IPS-NIHi7 (cell line): Measurements from ENCODE around the gene METTL1.
"Not testable (repeated sequence)": the region's sequence is repeated elsewhere in the genome, so short reads cannot be mapped to it uniquely, and the experiment has no call there.

Experiments used
- DNase-seq: peaks from one replicate; pipeline ENCODE4 v3.0.0; 2012; ENCODE audit warnings: mixed read lengths; ENCODE audit errors: extremely low spot score

Gene METTL1

DNA sequence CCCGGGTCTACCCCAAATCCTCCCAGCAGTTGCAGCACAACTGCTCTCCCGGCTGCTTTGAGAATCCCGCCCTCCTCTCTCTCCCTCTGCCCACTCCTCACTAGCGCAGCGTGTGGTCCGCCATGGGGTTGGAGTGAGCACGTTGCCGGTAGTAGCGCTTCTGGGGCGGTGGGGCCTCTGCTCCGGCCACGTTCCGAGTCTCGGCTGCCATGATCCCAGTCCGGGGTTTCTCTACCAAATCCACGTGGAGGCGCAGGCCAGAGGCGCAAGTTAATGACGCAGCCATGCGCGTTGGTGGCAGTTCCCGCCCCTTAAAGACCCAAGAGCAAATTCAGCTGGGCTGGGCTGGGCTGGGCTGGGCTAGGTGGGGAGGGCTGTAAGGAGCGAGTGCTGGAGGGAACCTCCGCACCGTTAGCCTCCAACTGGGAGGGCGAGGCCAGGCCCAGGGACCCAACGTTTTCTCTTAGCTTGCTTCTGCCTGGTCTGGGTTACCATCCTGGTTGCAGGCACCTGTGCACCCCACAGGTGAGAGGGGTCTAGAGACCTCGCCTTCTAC, at the start of gene METTL1:
Gene METTL1, minus strand, starts transcription at position 233 of the 556 bp plus-strand sequence. Its CDS starts 22 bp downstream, at position 211.
- peak; percentile 94 for DNase-seq

DNA sequence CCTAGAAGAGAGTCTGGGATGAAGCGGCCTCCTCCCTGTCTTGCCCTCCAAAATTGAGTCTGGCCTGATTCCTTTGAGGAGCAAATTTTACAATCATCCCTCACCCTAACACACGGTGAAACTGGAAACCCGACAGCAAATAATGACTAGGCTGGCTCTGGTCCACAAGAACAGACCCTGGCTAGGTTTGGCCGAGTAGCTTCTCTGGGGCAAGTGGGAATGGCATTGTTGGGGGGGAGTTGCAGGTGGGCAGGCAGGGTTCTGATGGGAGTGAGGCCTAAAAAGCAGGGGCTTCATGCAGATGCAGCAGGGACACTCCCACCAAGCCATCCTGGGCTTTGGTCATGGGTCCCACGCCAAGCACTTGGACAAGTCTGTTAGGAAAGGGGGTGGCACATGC, 49.1 kb upstream of the METTL1 start:
- not testable (repeated sequence) for DNase-seq

DNA sequence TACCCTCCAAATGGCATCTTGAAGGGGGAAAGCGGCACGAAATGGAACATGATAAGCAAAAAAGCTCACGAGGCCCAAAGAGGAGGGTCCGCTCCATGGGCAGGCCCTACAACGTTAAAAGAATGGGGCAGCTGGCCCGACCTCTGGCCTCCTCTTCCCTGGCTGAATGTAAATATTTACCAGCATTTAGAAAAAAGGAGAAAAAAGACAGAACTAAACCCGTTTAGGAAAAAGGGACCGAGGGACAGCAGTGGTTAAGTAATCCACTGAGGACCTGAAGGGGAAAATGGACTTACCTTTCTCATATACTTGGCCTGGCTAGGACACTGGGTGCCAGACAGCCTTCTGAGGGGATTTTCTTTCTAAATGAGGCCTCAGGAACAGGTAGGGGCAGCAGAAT, 48.2 kb upstream of the METTL1 start:
- DNase-seq: not testable (repeated sequence)

DNA sequence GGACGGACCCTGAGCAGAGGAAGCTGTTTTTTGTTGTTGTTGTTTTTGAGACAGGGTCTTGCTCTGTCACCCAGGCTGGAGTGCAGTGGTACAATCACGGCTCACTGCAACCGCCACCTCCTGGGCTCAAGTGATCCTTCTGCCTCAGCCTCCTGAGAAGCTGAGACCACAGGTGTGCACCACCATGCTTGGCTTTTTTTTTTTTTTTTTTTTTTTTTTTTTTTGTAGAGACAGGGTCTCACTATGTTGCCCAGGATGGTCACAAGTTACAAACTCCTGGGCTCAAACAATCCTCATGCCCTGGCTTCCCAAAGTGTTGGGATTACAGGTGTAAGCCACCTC, 46.1 kb upstream of the METTL1 start:
- not testable (repeated sequence) for DNase-seq

DNA sequence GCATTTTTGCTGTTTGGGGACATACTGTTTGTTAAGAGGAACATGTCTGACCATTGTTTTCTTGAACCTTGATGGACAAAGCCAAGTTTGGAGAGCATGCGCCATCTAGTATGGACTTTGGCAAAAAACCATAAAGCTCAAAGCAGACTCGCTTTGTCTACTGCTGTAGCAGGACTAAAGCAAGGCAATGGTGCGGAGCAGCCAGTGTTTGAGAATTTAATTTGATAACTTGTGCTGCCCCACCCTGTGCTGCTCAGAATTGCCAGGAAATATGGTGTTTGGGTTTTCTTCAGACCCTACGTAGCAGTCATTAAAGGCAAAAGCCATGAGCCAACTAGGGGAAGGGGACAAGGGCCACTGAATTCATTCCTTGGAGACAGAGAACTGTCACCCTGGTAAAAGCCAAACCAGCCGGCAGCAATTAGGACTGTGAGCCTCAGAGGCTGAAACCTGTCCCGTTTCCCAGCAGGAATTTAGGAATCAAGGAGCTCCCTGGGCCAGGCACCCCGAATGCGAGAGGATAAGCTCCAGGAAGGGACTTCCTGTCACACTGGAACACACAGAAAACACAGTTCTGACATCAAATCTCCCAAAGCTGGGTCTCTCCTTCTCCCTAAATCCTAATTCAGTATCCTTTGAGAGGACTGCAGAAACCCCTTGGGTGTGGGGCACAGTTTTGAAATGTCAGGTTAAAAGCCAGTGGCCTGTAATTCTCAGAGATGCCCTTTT, 45.5 kb upstream of the METTL1 start:
- no peak for DNase-seq

DNA sequence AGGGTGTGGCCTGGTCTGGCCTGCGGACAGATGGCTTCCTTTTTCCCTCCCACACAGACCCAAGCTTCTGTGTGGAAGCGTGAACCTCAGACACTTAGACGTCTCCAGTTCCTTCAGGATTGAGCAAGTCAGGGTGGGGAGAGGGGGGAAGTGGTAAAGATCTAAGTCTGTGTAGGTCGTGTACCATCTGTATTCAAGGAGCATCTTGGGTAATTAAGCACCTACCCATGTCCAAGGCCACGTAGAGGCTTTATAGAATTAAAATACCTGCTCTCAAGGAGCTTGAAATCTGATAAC, 44.9 kb upstream of the METTL1 start:
- DNase-seq: no peak

DNA sequence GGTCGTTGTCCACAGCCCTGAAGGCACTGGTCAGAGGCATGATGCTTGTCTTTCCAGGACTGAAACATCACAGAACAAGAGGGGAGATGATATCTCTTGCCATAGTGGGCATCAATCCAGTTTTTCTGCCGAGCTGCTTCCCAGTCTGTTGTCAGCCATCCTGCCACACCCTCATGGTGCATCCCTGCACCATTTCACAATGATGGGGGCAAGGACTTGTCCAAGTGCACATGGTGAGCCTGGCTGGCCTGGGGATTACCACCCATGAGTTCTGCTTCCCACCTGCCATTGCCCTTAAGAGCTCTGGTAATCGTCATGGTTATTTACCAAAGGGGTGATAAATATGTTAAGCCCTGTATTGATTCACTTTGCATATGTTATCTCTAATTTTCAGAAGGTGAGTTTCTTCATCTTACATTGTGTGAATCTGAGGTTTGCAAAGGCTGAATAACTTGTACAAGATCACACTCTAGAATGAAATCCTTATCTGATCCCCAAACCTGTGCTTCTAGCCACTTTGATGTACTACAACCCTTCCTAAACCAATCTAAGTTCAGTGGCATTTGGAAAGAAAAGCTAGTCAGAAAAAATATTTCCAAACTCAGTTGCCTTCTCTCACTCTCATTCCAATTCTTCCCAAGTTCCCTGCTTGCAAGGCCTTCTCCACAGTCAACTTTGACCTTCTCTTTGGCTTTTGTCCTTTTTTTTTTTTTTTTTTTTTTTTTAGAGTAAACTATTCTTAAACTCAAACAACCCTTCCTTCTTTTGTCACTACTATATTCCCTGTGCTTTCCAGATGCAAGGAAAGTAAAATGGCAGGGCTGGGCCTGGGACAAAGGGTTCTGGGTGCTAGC, 44.3 kb upstream of the METTL1 start:
- no peak for DNase-seq

DNA sequence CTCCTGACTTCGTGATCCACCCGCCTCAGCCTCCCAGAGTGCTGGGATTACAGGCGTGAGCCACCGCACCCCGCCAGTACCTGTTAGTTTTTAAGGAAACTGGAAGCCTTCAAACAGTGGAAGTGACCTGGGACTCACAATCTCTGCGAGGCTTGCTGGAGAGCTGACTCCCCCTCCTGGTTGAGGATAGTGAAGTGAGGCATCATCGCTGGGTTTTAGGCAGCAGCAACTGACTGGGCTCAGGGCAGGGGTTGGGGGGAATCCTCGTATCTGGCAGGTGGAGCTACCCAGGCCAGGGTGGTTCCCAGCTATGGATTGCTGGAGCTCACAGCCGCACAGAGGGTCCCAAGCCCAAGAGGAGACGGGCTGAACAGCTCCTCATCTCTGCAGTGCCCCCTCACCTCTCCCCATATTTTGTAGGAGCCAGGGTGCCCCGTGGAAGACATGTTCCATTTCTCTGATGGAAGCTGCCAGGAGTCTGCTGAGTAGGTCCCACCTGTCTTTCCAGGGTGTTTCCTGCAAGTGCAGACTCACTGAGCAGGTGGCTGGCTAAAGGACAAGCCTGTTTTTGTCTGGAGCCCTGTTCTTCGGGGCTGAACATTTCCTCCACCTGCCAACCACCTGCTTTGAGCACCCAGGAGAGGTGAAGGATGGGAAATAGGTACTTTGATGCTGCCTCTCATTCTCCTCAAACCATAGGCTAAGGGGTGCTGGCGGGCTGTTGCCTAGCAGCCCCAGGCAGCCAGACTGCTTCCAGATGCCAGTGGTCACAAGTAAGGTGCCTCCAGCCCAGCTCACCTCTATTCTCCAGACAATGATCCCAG, 43.5 kb upstream of the METTL1 start:
- peak; percentile 77 for DNase-seq

DNA sequence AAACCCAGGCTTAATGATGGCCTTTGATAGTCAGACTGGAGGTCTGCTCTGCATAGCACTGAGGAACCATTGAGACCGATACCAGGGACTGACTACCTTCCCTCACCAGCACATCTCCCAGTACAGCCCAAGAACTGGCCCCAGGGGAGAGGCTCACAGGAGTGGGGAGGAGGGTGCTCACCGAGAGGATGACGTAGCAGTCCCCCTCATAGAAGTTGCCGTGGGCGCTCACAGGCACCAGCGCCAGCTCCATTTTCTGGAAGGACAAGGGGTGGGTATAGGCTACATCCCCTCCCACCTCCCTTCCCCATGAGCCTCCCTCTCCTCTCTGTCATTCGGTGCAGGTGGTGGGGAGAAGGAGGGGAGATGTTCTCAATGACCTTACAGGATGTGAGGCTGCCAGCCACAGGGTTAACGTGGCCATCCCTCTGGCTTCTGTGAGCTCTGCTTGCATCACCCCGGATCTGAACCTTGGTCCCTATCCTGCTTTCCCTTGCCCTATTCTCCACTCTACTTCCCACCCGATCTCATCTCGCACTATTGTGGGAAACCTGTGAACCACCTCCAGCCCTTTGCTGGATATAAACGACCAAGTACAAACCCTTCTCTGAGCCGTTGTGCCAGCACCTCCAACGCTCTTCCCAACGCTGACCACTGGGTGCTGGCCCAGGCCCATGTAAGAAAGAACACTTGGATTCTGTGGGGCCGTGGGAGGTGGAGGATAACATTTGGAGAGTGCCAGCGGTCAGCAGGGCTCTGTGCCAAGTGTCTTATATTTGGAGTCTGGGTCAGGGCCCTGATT, 42.3 kb upstream of the METTL1 start:
- no peak for DNase-seq

DNA sequence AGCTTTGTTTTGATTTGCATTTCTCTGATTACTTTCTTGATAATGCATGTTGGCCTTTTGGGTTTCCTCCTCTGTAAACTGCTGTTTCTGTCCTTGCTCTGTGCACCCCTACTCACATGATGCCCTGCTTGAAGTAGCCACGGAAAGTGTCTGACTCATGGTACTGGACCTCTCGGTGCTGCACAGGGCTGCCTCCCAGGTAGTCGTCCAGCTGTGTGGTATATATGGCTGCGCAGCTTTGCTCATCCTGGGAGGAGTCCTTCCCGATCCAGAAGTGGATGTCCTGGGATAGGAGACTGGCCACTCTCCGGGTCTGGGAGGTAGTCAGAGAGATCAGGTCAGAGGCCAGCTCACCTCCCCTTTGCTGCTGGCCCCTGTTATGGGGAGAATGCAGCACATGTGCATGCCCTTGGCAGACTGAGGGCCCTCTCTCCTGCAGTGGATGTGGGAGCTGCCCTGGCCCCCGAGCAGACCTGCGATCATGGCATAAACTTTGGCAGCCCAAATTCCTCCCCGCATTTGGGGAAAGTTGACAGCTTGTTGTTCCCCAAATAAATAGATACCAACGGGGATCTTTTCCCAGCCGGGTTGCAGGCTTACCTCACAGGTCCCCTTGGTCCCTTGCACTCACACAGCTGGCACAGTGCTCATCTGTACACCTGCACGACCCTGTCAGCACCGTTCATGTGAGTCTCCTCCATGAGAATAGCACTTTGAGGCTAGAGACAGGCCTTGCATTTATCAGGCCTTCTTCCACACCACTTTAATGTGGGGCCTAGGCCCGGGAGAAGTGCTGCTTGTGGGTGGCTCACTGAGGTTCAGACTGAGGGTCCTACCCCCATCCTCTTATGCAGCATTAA, 41.4 kb upstream of the METTL1 start:
- no peak for DNase-seq

DNA sequence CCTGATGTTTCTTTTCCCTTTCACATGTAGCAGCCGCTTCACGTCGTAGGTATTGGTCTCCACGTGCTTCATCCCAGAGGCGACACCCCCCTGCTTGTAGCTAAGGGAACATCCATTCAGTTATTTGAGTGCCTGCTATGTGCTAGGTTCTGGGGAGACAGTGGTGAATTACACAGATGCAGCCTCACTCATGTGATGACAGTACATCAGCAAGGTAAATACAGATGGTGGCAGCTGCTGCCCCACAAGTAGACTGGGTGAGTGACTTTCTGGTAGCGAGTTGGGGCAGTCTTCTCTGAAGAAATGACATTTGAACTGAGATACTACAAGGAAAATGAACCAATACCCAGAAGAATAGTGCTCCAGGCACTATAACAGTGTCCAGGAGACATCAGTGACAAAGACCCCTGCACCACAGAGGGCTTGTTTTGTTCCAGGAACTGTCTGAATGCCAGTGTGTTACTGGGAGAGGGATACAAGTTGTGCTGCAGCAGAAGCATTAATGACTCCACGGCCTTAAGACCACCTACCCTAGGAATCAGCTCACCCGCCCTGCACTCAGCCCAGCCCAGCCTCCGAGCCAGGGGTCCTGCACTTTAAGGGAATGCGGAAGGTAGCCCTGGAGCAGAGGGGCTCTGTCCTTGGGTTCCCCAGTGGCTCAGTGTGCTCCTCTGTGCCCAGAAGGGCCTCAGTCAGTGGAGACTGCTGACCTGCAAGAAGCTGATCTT, 39.3 kb upstream of the METTL1 start:
- DNase-seq: no peak

DNA sequence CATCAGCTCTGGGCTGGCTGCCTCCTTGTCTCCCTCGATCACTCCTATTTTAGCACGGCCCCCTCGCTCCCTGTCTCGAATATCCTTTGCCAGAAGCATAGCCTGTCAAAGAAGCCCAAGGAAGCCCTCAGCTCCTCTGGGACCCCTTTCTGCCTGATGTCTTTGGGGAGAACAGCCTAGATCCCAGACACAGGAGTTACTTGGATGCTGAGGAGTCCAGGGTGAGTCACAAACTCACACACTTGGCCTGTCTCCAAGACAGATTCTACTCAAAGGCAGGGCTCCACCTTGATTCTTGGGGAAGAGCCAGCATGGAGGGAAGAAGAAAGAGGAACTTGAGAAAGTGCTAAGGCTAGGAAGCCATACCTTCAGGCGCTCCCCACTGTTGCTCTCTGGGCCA, 38.5 kb upstream of the METTL1 start:
- no peak for DNase-seq

DNA sequence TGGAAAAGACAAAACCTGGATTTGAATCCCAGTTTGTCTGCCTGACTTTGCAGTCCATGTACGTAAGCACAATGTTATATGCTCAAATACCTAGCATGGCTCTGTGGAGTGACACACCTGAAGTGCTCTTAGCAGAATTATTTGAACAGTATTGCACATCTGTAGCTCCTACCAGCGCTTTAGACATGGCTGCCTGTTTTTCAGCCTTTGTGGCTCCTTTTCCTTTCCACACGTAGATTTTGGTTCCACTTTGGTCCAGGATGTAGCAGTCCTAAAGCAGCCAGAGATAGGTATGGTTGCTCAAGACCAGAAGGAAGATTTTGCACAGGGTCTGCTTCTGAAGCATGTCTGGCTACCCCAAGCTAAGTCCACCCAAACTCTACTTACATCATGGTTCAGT, 37.5 kb upstream of the METTL1 start:
- DNase-seq: no peak

DNA sequence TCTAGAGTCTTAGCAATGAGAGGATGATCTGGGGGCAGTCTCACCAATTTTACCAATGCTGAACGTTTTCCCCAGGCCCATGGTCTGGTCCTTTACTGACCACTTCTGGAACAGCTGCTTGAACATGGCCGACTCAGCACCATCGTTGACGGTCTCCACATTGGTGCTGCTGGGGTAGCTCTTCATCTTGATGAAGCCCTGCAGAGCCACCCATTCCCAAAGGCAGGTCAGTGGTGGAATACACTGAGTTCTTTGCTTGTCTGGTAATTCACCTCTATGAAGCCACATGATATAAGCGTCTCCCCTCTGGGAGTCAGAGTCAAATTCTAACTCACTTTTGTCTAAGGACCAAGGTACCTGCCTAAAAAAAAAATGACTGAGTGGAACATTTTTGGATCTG, 36.4 kb upstream of the METTL1 start:
- no peak for DNase-seq

DNA sequence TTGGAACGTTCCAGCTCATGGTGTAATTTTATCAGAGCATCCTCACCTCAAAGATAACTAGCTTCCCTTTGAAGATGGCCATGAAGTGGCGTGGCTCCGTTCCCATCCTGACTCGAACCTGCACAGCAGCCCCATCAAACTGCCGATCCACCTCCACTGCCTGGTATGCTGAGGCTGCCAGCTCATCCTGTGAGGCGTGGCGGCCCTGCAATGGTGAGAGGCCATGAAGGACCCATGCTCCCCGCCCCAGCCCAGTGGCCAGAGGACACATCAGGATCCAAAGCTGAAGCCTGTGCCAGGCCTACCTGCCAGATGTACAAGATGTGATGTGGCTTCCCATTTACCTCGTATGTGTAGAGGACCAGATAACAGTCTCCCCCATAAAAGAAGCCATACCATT, 35.4 kb upstream of the METTL1 start:
- no peak for DNase-seq

DNA sequence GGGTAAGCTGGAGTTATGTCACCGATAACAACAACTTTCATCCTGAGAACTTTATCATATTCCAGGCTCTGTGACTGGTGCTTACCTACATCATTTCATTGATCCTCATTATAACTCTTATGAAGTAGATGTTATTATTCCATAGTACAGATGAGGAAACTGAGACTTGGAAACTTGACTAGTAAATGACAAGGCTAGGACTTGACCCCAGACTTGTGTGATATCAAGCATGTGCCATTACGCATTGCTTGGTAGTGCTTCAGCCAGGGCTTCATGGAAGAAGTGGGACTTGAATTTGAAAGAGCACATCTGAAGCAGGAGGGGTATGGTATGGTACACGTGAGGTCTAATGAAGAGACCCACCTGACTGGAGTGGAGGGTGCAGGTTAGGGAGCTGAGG, 34.8 kb upstream of the METTL1 start:
- DNase-seq: no peak

DNA sequence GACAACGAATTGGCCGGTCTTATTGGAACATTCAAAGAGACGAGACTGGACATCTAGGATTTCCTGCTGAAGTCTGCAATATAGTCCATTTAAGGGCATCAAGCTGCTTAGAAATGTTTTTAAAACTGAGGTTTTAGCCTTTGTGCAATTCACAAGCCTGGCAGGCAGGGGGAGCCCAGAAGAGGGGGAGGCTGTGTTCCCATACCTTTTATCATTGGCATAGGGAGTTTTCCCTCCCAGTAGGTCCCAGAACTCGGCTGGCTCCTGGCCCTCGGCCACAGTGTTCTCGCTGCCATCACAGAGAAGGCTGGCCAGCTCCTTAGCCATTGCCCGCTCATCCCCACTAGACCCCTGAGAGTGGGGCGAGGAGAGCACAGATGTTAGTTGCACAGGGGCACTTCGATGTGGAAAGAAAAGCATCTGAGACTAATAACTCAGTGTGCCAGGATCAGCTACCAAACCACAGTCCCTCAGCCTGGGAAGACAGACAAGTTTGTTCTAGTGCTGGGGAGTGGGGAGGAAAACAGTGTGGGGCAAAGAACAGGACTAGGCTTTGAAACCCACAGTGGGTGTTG, 31.5 kb upstream of the METTL1 start:
- peak; percentile 88 for DNase-seq

DNA sequence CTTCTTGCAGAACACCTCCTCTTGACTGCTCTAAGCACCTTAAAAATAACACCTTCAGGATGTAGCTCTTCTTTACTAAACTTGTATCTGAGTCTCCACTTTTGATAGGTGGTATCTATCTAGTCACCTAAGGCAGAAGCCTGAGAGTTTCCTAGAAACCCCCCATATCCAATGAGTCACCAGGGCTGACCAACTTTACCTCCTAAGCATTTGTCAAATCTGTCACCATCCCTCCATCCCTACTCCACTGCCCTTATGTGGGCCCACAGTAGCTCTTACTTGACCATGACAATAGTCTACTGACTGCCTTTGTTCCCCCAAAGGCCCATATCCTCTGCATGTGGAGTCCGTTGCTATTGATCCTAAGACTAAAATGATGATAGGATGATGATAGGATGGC, 30.7 kb upstream of the METTL1 start:
- DNase-seq: no peak

DNA sequence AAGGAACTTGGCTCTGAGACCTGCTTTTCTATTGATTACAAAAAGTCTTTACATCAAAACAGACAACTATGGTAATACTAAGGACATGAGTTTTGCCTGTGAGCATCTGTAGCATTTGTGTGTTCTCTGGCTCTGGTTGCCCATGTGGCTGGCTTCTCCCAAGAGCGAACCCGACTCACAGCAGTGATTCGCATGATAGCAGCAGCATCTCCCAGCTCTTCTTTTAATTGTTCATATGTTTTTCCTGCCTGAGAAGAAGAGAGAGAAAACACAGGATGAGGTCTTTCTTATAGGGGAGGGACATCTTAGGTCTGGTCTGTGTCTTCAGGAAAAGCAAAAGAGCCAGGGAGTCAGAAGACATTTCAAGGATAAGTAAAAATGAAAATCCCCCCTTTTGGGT, 29.1 kb upstream of the METTL1 start:
- no peak for DNase-seq
